Measurements from ENCODE around the gene STPG1. TPM values are rescaled to one million over a fixed set of nuclear protein-coding genes. Genes with fewer than 3 reads are reported as not detected.

STPG1 gene
- total and polyA plus RNA-seq, 2 of the 13 experiments (the other 11 are each of a cell fraction or from before 2014, with no cell fraction given): 3.4 to 4.3 TPM

- TF ChIP-seq ZNF275 (CRISPR knock-in tag; IDR thresholded peaks at IDR 0.05; ENCODE audit: borderline replicate concordance): no peak
- peak; percentile 62; the same call in 1 of the 2 replicates for TF ChIP-seq SALL1 (CRISPR knock-in tag; IDR thresholded peaks at IDR 0.05)
- no peak for TF ChIP-seq ZNF326 (CRISPR knock-in tag; IDR thresholded peaks at IDR 0.05; ENCODE audit: borderline replicate concordance)
- TF ChIP-seq MLX (CRISPR knock-in tag; IDR thresholded peaks at IDR 0.05): no peak
- TF ChIP-seq ZNF7 (CRISPR knock-in tag; IDR thresholded peaks at IDR 0.05): no peak
- TF ChIP-seq ATF4 (CRISPR knock-in tag; IDR thresholded peaks at IDR 0.05): peak in 1 of 2 experiments; percentile 55; a peak in 1 of 4 replicates
- TF ChIP-seq NR2F6 (IDR thresholded peaks at IDR 0.05): 0 out of 2 replicates have a peak, but pooled peaks have one; percentile 40
- TF ChIP-seq NR2F6 (CRISPR knock-in tag; IDR thresholded peaks at IDR 0.05): no peak
- TF ChIP-seq JUN (CRISPR knock-in tag; IDR thresholded peaks at IDR 0.05): no peak
- TF ChIP-seq FOXA3 (CRISPR knock-in tag; IDR thresholded peaks at IDR 0.05): 0 out of 2 replicates have a peak, but pooled peaks have one; percentile 6
- TF ChIP-seq ZHX2 (IDR thresholded peaks at IDR 0.05; ENCODE audit: low read depth): no peak
- TF ChIP-seq ZHX2 (CRISPR knock-in tag; IDR thresholded peaks at IDR 0.05; ENCODE audit: borderline replicate concordance): no peak
- TF ChIP-seq ZNF577 (CRISPR knock-in tag; IDR thresholded peaks at IDR 0.05; ENCODE audit: borderline replicate concordance, low read depth): no peak
- TF ChIP-seq RBM22 (optimal IDR thresholded peaks at IDR 0.05; ENCODE audit: low read length): no peak
- TF ChIP-seq ZNF598 (CRISPR knock-in tag; IDR thresholded peaks at IDR 0.05; ENCODE audit: borderline replicate concordance): no peak
- no peak for TF ChIP-seq GTF3A (CRISPR knock-in tag; conservative IDR thresholded peaks at IDR 0.05)
- TF ChIP-seq MTA1 (CRISPR knock-in tag; IDR thresholded peaks at IDR 0.05; ENCODE audit: borderline replicate concordance): peak; percentile 18; the same call in 1 of the 2 replicates
- TF ChIP-seq KDM4B (CRISPR knock-in tag; IDR thresholded peaks at IDR 0.05): no peak
- TF ChIP-seq GLMP (CRISPR knock-in tag; IDR thresholded peaks at IDR 0.05; ENCODE audit: borderline replicate concordance): no peak
- 0 out of 2 replicates have a peak, but pooled peaks have one; percentile 37 for TF ChIP-seq ZNF143 (CRISPR knock-in tag; IDR thresholded peaks at IDR 0.05)
Observed at GRCh38 chr1:24413350-24414163, at the start of gene STPG1 (continued).

All from HepG2 (cell line).